Choroid plexus epithelial cell (primary cell): ENCODE data around the gene INTS1.

Experiments
- DNase-seq: peaks from one replicate; pipeline ENCODE4 v3.0.0-alpha.2; 2010; ENCODE audit warnings: low read depth
- H3K4me3 ChIP-seq: 2 replicates; pipeline ENCODE4 v1.5.1; 2011; ENCODE audit warnings: low read depth, mild to moderate bottlenecking, control low read depth, low read length, moderate library complexity
- CTCF ChIP-seq: conservative IDR thresholded peaks from 2 replicates; pipeline ENCODE4 v1.5.1; 2011; ENCODE audit warnings: low read depth, mild to moderate bottlenecking, control low read depth, inconsistent platforms, low read length, moderate library complexity

The INTS1 gene

GRCh38 chr7:1468203-1468602 is 36.0 kb downstream of the INTS1 start:
- no peak overlapping the region for H3K4me3 ChIP-seq
- DNase-seq, result no peak
- TF ChIP-seq CTCF, result no peak

GRCh38 chr7:1466524-1467271 is 37.5 kb downstream of the INTS1 start:
- TF ChIP-seq CTCF, result no peak
- DNase-seq, result peak; percentile 61
- no peak overlapping the region for H3K4me3 ChIP-seq

GRCh38 chr7:1464694-1465093 is 39.5 kb downstream of the INTS1 start:
- DNase-seq, result no peak
- no peak overlapping the region for H3K4me3 ChIP-seq
- TF ChIP-seq CTCF, result no peak

- DNase-seq, result peak; percentile 21
- no peak for TF ChIP-seq CTCF
- no peak overlapping the region for H3K4me3 ChIP-seq
These were observed 40.4 kb downstream of the INTS1 start for GRCh38 chr7:1463676-1464223.

- DNase-seq, result no peak
- no peak for TF ChIP-seq CTCF
- no peak overlapping the region for H3K4me3 ChIP-seq
These were observed 42.4 kb downstream of the INTS1 start for GRCh38 chr7:1461646-1462375.

- DNase-seq, result peak; percentile 59
- no peak for TF ChIP-seq CTCF
- H3K4me3 ChIP-seq, result peak overlapping the region; percentile 35
These were observed 43.2 kb downstream of the INTS1 start for GRCh38 chr7:1460821-1461645.
